Neural crest cell (in vitro differentiated cells): ENCODE data around the gene TMF1. TPM values are rescaled to one million over a fixed set of nuclear protein-coding genes. Genes with fewer than 3 reads are reported as not detected.

ENCODE experiments used
- DNase-seq: peaks from one replicate; pipeline ENCODE4 v3.0.0; 2021; ENCODE audit warnings: low read depth, mixed read lengths, low spot score
- H3K27ac Mint-ChIP-seq: one replicate; pipeline ENCODE4 v1.8.0; 2021; ENCODE audit warnings: mild to moderate bottlenecking, mixed read lengths; ENCODE audit not compliant: unreplicated experiment
- H3K27me3 Mint-ChIP-seq: 2 replicates; pipeline ENCODE4 v1.8.0; 2021; ENCODE audit warnings: low read depth, mild to moderate bottlenecking, mixed read lengths
- H3K36me3 Mint-ChIP-seq: 2 replicates; pipeline ENCODE4 v1.8.0; 2021; ENCODE audit warnings: low read depth, mild to moderate bottlenecking, mixed read lengths
- H3K4me1 Mint-ChIP-seq: 2 replicates; pipeline ENCODE4 v1.8.0; 2021; ENCODE audit warnings: mixed read lengths
- H3K4me3 Mint-ChIP-seq: one replicate; pipeline ENCODE4 v1.8.0; 2021; ENCODE audit warnings: mild to moderate bottlenecking, mixed read lengths
- H3K9me3 Mint-ChIP-seq: 2 replicates; pipeline ENCODE4 v1.8.0; 2021; ENCODE audit warnings: mixed read lengths
- CTCF ChIP-seq: fragments of 200-600 bp; sonication (generic); conservative IDR thresholded peaks from 2 replicates; pipeline ENCODE4 v1.5.0; 2021; ENCODE audit warnings: antibody characterized with exemption, mild to moderate bottlenecking
- long read RNA-seq: library from polyadenylated mRNA; unstranded; transcript quantifications from one replicate; pipeline ENCODE4 v2.0.0, GENCODE V29; 2020
- total RNA-seq: library from RNA; stranded (reverse); gene quantifications from 2 replicates; pipeline ENCODE4 v1.2.1, GENCODE V29; 2021

TMF1 gene, protein sequence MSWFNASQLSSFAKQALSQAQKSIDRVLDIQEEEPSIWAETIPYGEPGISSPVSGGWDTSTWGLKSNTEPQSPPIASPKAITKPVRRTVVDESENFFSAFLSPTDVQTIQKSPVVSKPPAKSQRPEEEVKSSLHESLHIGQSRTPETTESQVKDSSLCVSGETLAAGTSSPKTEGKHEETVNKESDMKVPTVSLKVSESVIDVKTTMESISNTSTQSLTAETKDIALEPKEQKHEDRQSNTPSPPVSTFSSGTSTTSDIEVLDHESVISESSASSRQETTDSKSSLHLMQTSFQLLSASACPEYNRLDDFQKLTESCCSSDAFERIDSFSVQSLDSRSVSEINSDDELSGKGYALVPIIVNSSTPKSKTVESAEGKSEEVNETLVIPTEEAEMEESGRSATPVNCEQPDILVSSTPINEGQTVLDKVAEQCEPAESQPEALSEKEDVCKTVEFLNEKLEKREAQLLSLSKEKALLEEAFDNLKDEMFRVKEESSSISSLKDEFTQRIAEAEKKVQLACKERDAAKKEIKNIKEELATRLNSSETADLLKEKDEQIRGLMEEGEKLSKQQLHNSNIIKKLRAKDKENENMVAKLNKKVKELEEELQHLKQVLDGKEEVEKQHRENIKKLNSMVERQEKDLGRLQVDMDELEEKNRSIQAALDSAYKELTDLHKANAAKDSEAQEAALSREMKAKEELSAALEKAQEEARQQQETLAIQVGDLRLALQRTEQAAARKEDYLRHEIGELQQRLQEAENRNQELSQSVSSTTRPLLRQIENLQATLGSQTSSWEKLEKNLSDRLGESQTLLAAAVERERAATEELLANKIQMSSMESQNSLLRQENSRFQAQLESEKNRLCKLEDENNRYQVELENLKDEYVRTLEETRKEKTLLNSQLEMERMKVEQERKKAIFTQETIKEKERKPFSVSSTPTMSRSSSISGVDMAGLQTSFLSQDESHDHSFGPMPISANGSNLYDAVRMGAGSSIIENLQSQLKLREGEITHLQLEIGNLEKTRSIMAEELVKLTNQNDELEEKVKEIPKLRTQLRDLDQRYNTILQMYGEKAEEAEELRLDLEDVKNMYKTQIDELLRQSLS
- total RNA-seq: 18.5 and 21.3 TPM in 2 replicates
- long read RNA-seq, partial matches to known transcripts: 143 of 145 reads
- long read RNA-seq, other reads (novel, unspliced or antisense): 2 of 145 reads

DNA sequence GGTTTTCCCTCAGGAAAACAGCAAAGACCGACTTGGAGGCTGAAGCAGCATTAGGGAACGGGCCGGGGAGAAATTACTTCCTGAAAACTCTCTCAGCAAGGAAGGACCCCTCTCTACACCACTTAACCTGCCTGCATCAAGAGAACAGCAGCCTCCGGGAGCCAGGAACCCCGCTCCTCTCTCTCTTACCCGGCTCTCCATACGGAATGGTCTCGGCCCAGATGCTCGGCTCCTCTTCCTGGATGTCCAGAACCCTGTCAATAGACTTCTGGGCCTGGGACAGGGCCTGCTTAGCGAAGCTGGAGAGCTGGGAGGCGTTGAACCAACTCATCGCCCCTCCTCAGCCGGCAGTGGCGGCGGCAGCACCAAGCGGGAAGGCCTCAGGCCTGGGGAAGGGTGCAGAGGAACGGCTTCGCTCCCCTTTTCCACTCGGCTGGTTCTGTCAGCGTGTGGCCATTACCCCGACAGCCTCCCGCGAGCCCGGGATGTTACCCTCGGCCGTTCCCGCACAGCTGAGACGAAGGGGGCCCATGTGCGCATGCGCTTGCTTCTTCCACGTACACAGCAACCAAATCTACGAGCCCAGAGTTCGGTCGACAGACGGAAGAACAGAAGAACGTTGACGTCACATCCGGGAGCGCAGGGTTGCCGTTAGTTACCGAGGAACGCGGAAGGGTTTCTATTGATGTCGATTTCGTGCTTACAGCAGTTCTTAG is at the start of gene TMF1:
TMF1 (minus strand) TSS at position 578 of the 716 bp plus-strand sequence; CDS start at position 331, 247 bp downstream.
- peak; percentile 96 for DNase-seq
- Mint-ChIP-seq H3K36me3 (peaks cover 6% of the 10 kb centered on the region), H3K27me3 (no peaks in the 10 kb centered on the region), H3K4me3 (peak within 1 kb of the TSS; percentile 93), H3K4me1 (peaks cover 37% of the 10 kb centered on the region), H3K9me3 (no peaks in the 10 kb centered on the region), H3K27ac (peak within 1 kb of the TSS; percentile 98)
- no peak for TF ChIP-seq CTCF

GRCh38 chr3:69099576-69099975 is 47.4 kb upstream of the TMF1 start:
- no peak for DNase-seq
- H3K27ac Mint-ChIP-seq: no peak overlapping the region
- peaks cover 18% of the 10 kb centered on the region for H3K36me3 Mint-ChIP-seq
- H3K4me1 Mint-ChIP-seq: peaks cover 20% of the 10 kb centered on the region
- no peaks in the 10 kb centered on the region for H3K9me3 Mint-ChIP-seq
- H3K4me3 Mint-ChIP-seq: no peak overlapping the region
- TF ChIP-seq CTCF: no peak
- no peaks in the 10 kb centered on the region for H3K27me3 Mint-ChIP-seq

- H3K9me3 Mint-ChIP-seq: no peaks in the 10 kb centered on the region
- TF ChIP-seq CTCF: no peak
- H3K4me3 Mint-ChIP-seq: no peak overlapping the region
- H3K27ac Mint-ChIP-seq: peak overlapping the region; percentile 68
- H3K4me1 Mint-ChIP-seq: peaks cover 37% of the 10 kb centered on the region
- H3K36me3 Mint-ChIP-seq: peaks cover 18% of the 10 kb centered on the region
- no peak for DNase-seq
- H3K27me3 Mint-ChIP-seq: no peaks in the 10 kb centered on the region
These were observed 45.4 kb upstream of the TMF1 start for GRCh38 chr3:69097407-69098086.

GRCh38 chr3:69096299-69096698 is 44.2 kb upstream of the TMF1 start:
- Mint-ChIP-seq H3K4me1 (peaks cover 49% of the 10 kb centered on the region), H3K4me3 (no peak overlapping the region), H3K27ac (no peak overlapping the region), H3K27me3 (no peaks in the 10 kb centered on the region), H3K9me3 (no peaks in the 10 kb centered on the region), H3K36me3 (peaks cover 11% of the 10 kb centered on the region)
- no peak for DNase-seq
- no peak for TF ChIP-seq CTCF
